SK-N-MC (cell line): ENCODE measurements around the gene BRINP1.

ENCODE experiments used
- DNase-seq: peaks from one replicate; pipeline ENCODE4 v3.0.0-alpha.2; 2011; ENCODE audit warnings: low read depth, low spot score
- H3K27ac ChIP-seq: fragments of 200-600 bp; sonication (generic); 2 replicates; pipeline ENCODE4 v1.5.1; 2016; ENCODE audit warnings: mixed run types
- H3K36me3 ChIP-seq: fragments of 200-600 bp; sonication (generic); 2 replicates; pipeline ENCODE4 v1.6.1; 2017; ENCODE audit warnings: antibody characterized with exemption, low read length, mixed read lengths; ENCODE audit not compliant: insufficient read depth
- H3K4me3 ChIP-seq: fragments of 200-600 bp; sonication (generic); 2 replicates; pipeline ENCODE4 v1.5.1; 2016
- H3K9ac ChIP-seq: fragments of 200-600 bp; sonication (generic); 2 replicates; pipeline ENCODE4 v1.8.0; 2017; ENCODE audit warnings: mixed run types, mixed read lengths; ENCODE audit not compliant: insufficient read length
- H3K9me3 ChIP-seq: fragments of 200-600 bp; sonication (generic); 2 replicates; pipeline ENCODE4 v1.6.1; 2017; ENCODE audit warnings: low read depth, mild to moderate bottlenecking, antibody characterized with exemption, low read length, moderate library complexity, mixed read lengths
- EZH2 ChIP-seq: fragments of 200-600 bp; sonication (generic); IDR thresholded peaks from one replicate; pipeline ENCODE4 v1.6.1; 2017; ENCODE audit warnings: antibody characterized with exemption
- FOXP2 ChIP-seq: optimal IDR thresholded peaks from 2 replicates; pipeline ENCODE3; 2011; ENCODE audit warnings: mild to moderate bottlenecking, moderate library complexity; ENCODE audit not compliant: insufficient read depth; ENCODE audit errors: extremely low read length, control extremely low read depth
- POLR2AphosphoS5 ChIP-seq: IDR thresholded peaks from 2 replicates; pipeline ENCODE4 v1.6.1; 2012; ENCODE audit warnings: mild to moderate bottlenecking, low read depth, low read length, borderline replicate concordance

BRINP1 gene

DNA sequence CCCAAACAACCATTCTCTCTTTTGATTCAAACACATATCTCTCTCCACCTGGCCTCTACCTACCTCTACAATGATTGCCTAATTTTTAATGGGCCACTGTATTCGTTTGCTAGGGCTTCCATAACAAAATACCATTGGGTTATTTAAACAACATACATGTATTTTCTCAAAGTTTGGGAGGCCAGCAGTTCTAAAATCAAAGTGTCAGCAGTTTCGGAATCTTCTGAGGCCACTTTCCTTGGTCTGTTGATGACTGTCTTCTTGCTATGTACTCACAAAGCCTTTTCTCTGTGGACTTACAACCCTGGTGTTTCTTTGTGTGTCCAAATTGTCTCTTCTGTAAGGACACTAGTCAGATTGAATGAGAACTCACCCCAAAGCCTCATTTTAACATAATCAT lies 214.7 kb downstream of the BRINP1 start:
- TF ChIP-seq FOXP2: no peak
- TF ChIP-seq POLR2AphosphoS5: no peak
- no peak for TF ChIP-seq EZH2
- H3K4me3 ChIP-seq: no peak overlapping the region
- no peak overlapping the region for H3K27ac ChIP-seq
- no peak overlapping the region for H3K9ac ChIP-seq
- no peak for DNase-seq
- H3K9me3 ChIP-seq: no peaks in the 10 kb centered on the region
- no peaks in the 10 kb centered on the region for H3K36me3 ChIP-seq

DNA sequence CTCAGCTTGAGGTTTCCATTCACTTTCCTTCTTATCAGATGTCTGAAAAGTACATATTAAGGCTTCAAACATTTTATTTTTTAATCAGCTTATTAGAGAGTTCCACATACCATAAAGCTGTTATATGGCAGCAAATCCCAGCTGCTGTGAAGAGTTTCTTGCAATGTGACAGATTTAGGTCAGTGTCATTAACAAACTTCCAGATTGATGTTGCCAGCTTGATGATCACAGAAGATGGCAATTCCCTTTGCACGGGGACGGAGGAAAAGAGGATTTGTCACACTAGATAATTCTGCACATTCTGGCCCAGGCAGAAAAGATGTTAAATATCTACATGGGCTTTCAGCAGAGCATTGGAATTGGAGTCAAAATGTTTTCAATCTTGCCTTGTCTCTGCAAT lies 215.8 kb downstream of the BRINP1 start:
- H3K4me3 ChIP-seq: no peak overlapping the region

GRCh38 chr9:119148855-119149254 lies 220.4 kb downstream of the BRINP1 start:
- DNase-seq: no peak
- H3K27ac ChIP-seq: no peak overlapping the region

More for the DNA sequence above, 215.8 kb downstream of the BRINP1 start:
- H3K36me3 ChIP-seq: no peaks in the 10 kb centered on the region
- no peaks in the 10 kb centered on the region for H3K9me3 ChIP-seq
- no peak overlapping the region for H3K27ac ChIP-seq
- no peak for TF ChIP-seq POLR2AphosphoS5
- no peak overlapping the region for H3K9ac ChIP-seq
- DNase-seq: no peak

DNA sequence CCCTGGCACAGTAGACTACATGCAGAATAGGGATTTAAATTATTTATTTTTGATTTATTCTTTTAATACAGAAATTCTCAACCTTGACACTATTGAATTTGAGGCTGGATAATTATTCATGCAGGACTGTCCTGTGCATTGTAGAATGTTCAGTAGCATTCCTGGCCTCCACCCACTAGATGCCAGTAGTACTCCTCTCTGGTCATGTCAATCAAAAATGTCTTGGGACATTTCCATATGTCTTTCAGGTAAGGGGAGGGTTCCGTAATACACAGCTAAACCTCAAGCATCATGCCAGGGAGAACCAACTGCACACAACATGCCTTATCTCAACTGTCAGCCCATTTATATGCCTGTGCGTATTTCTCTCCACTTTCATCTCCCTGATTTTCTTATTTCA lies 231.8 kb downstream of the BRINP1 start:
- H3K36me3 ChIP-seq: no peaks in the 10 kb centered on the region
- DNase-seq: no peak
- no peak overlapping the region for H3K9ac ChIP-seq
- TF ChIP-seq POLR2AphosphoS5 (no peak), EZH2 (no peak)
- H3K9me3 ChIP-seq: no peaks in the 10 kb centered on the region
- H3K4me3 ChIP-seq: no peak overlapping the region
- H3K27ac ChIP-seq: no peak overlapping the region

More at GRCh38 chr9:119148855-119149254, 220.4 kb downstream of the BRINP1 start:
- H3K4me3 ChIP-seq: no peak overlapping the region
- no peaks in the 10 kb centered on the region for H3K9me3 ChIP-seq
- TF ChIP-seq POLR2AphosphoS5 (no peak), EZH2 (no peak), FOXP2 (no peak)
- H3K9ac ChIP-seq: no peak overlapping the region
- H3K36me3 ChIP-seq: no peaks in the 10 kb centered on the region

DNA sequence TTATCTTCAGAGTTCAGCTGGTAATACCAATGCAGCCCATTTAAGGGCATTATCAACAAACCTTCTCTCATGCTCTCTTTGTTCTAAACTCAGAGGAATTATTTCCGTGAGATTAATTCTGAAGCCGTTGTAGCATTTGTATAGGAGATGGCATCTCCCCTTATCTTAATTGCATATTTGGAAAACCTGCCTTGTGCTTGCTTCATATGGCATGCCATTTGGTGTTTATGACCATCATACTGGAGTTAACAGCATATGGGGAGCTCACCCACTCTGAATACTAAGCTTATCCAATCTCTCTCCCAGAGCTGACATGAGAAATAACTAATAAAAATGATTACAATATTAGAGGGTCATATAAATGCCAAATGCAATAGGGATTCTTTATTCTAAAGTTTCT lies 243.2 kb downstream of the BRINP1 start:
- no peak for DNase-seq
- H3K9ac ChIP-seq: no peak overlapping the region
- H3K36me3 ChIP-seq: no peaks in the 10 kb centered on the region
- no peaks in the 10 kb centered on the region for H3K9me3 ChIP-seq
- TF ChIP-seq EZH2 (no peak), FOXP2 (no peak), POLR2AphosphoS5 (no peak)
- H3K27ac ChIP-seq: no peak overlapping the region
- H3K4me3 ChIP-seq: no peak overlapping the region

DNA sequence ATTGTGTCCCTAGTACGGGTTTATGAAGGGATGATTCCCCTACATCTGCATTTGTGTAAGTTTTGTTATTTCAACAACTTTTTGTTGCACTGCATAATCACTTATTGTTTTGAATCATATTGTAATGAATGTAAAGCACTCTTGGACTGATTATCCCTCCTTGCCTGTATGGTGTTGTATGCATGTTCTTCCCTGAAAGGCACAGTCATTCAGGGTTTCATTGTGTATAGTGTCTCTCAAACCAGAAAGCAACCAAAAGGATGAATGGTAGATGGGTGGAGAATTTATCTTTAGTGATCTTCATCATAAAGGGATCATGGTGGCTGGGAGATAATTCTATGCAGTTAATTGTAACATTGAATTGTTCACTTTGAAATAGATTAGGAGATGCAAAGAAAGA lies 247.3 kb downstream of the BRINP1 start:
- no peak for DNase-seq
- TF ChIP-seq FOXP2 (no peak), POLR2AphosphoS5 (no peak), EZH2 (no peak)
- H3K4me3 ChIP-seq: no peak overlapping the region
- no peaks in the 10 kb centered on the region for H3K36me3 ChIP-seq
- no peak overlapping the region for H3K9ac ChIP-seq
- H3K9me3 ChIP-seq: no peaks in the 10 kb centered on the region
- no peak overlapping the region for H3K27ac ChIP-seq

DNA sequence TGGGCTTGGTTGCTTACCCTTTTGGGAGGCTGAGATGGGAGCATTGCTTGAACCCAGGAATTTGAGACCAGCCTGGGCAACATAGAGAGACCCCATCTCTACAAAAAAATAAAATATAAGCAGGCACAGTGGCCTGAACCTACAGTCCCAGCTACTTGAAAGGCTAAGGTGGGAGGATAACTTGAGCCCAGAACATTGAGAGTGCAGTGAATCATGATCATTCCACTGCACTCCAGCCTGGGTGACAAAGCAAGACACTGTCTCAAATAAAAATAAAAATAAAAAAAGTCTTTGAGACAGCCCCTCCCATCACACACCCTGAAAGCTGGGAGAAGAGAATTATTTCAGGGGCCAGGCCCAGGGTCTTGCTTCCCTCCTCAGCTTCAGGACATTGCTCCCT lies 251.8 kb downstream of the BRINP1 start:
- H3K4me3 ChIP-seq: no peak overlapping the region
- H3K9ac ChIP-seq: no peak overlapping the region
- TF ChIP-seq FOXP2: no peak
- TF ChIP-seq POLR2AphosphoS5: no peak
- TF ChIP-seq EZH2: no peak
- no peaks in the 10 kb centered on the region for H3K9me3 ChIP-seq
- no peak overlapping the region for H3K27ac ChIP-seq
- no peaks in the 10 kb centered on the region for H3K36me3 ChIP-seq
- no peak for DNase-seq
